ENCODE results near the gene SNX13.
A peak's percentile ranks its signal among the peaks of the same experiment; 100 is the strongest.

Gene SNX13

DNA sequence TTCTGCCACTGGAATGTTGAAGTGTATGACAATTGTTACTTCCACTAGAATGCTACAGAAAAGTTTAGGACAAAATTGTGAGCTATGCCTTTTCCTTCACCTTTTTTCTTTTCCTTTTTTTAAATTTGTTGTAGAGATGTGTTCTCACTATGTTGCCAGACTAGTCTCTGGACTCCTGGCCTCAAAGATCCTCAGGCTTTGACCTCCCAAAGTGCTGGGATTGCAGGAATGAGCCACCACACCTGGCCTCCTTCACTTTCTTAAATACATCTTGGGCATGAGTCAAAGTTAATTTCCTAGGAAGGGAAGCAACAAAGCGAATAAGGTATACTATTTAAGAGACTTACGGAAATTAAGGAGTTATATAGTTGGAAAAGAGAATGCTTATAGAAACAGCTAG lies 2.7 kb upstream of the SNX13 start:
- DNase-seq = no peak

GRCh38 chr7:17942231-17942630 lies 1.9 kb upstream of the SNX13 start:
- no peak for DNase-seq

DNA sequence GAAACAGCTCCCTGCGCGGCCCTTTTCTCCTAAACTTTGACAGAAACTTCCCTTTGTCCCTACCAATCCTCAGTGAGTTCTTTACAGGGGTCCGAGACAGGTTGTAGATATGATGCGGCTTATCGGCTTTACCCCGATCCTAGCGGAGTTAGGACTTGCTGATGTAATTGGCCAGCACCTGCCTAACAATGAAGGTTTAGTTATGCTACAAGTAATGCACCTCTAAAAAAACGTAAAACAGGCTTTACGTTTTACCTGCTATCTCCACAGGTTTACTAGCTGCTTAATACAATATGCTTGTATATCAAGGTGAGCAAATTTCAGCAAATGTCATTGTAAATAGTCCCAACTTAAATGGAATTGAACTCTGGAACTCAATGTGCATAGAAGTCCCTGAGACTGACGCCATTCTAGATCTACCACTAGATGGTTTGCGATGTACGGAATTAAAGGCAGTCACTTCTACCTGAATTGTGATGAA lies 697 bp upstream of the SNX13 start:
- DNase-seq = no peak

- DNase-seq = peak; percentile 53
Observed at GRCh38 chr7:17939606-17940301, 540 bp downstream of the SNX13 start.

- DNase-seq = peak; percentile 53
Observed at GRCh38 chr7:17939211-17939605, 1.1 kb downstream of the SNX13 start.

- DNase-seq = no peak
Observed at GRCh38 chr7:17937506-17938120, 2.7 kb downstream of the SNX13 start.

- DNase-seq = no peak
Observed at GRCh38 chr7:17936321-17936720, 4.0 kb downstream of the SNX13 start.

- DNase-seq = peak; percentile 37
Observed at GRCh38 chr7:17934612-17935240, 5.6 kb downstream of the SNX13 start.

DNA sequence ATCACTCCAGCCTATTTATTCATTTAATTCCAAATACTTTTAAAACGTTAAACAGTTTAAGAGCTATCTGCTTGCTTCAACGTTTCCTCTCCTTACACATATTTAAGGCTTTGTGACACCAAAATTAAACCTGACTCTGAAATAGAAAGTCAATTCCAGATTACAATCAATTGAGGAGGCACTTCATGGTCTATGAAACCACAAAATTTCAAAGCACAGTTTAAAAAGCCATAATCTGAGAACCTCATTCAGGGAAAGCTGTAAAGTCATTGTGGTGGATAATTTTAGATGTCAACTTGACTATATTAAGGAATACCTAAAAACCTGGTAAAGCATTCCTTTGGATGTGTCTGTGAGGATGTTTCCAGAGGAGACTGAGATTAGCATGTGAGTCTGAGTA lies 6.2 kb downstream of the SNX13 start:
- no peak for DNase-seq

DNA sequence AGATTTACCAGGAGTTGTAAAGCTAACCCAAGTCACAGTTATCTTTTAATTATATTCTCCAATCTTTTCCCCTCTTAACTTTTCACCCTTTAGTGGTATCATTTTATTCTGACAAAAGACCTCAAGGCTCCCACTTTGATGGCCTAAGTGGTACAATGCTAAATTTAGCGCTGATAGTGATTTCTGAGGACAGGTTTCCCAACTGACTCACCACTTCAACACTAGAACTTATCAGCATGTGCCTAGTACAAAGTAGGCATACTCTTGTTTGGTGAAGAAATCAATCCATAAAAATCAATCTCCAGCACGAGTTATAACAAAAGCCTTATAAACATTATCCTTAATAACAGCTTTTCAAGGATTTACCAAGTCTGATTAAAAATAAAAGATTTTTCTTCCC lies 7.5 kb downstream of the SNX13 start:
- DNase-seq = no peak

- DNase-seq = no peak
Observed at GRCh38 chr7:17931069-17931468, 9.2 kb downstream of the SNX13 start.

- DNase-seq = no peak
Observed at GRCh38 chr7:17930546-17930945, 9.7 kb downstream of the SNX13 start.

- no peak for DNase-seq
Observed at GRCh38 chr7:17929647-17930395, 10.5 kb downstream of the SNX13 start.

DNA sequence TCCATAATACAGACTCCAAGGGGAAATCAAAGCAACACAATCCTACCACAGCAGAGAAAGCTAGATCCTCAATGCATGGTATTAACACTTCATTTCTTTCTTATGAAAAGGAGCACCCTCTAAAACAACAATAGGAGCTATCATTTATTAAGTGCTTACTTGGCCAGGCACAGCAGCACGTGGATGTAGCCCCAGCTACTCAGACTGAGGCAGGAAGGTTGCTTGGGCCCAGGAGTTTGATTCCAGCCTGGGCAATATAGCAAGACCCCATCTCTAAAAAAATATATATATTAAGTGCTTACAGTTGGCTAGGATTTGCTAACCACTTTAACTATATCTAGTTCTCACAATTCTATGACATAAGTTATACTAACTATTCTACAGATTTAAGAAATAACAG lies 12.2 kb downstream of the SNX13 start:
- DNase-seq = no peak

DNA sequence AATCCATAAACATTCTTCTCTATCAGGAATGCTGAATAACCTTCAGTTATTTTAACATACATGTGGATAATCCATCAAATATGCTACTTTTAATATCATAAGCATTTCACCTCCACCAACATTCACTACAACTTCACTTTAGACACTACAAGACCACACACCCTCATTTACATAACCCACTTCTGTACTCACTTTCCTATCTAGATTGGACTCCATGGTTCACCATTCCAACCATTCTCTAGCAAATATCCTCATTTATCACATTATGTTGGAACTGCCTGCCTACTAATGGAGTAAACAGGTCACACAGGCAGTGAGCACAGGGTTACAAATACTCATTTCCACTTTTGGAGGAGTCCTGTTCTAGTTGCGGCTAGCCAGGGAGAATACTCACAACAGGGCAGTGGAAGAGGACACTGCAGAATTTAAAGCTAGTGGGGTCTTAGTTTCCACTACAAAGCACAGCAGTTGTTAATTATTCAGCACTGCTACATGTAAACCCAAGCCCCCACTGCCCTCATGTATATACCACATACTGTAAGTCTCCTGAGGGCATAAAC lies 18.4 kb downstream of the SNX13 start:
- no peak for DNase-seq

GRCh38 chr7:17917842-17918241 lies 22.5 kb downstream of the SNX13 start:
- DNase-seq = no peak

GRCh38 chr7:17916786-17917185 lies 23.5 kb downstream of the SNX13 start:
- no peak for DNase-seq

DNA sequence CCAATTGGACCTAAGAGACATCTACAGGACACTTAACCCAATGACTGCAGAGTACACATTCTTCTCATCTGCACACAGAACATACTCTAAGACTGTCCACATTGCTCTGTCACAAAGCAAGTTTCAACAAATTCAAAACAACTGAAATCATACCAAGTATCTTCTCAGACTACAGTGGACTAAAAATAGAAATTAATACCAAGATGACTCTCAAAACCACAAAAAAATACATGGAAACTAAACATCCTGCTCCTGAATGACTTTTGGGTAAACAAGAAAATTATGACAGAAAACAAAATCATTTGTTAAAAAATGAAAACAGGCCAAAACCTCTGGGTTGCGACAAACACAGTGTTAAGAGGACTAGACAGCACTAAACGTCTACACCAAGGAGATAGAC lies 24.5 kb downstream of the SNX13 start:
- no peak for DNase-seq

GRCh38 chr7:17915168-17915567 lies 25.1 kb downstream of the SNX13 start:
- DNase-seq = no peak

DNA sequence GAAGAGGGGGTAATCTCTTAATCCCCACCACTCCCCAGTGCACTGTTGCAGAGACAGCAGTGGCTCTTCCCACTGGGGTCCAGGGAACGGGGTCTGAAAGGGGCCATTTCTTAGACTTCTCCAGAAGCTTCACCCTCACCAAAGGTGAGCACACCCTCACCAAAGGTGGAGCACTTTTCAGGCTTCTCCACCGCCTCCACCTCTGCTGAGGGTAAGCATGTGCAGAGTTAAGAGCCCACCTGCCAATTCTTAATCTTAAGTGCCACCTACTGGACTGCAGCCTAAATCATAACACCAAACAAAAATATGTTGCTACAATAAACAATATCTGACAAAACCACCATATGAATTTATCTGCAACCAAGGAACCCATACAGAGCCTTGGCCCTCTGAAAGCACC lies 27.0 kb downstream of the SNX13 start:
- no peak for DNase-seq

DNA sequence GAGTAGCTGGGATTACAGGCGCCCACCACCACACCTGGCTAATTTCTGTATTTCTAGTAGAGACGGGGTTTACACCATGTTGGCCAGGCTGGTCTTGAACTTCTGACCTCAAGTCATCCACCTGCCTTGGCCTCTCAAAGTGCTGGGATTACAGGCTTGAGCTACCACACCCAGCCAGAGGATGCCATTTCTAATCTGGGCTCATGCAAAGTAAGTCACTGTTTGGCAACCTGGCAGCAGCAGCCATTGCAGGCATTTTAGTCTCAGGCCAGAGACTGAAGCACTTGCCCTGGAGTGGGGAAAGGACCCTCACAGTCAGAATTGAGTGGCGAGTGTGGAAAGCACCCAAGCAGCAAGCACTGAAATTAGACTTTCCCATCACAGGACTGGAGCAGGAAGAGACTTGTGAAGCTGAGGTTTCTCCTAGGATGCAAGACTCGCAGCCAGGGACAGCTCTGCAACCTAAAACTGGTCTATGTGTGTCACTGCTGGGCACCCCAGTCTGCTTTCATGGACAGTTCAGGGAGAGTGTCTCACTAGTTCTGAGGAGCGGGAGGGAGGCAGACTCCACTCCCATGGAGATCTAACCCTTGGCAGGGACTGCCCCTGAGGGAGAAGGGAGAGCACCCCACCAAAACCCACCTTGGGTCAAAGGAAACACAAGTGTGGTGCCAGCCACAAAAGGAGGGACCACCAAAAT lies 27.6 kb downstream of the SNX13 start:
- no peak for DNase-seq

- DNase-seq = no peak
Observed at GRCh38 chr7:17912050-17912449, 28.2 kb downstream of the SNX13 start.

GRCh38 chr7:17910377-17910776 lies 29.9 kb downstream of the SNX13 start:
- DNase-seq = no peak

Data from suppressor macrophage treated with lipopolysaccharide for 4 hours (primary cell).